PC-9 (cell line): ENCODE results near the gene KCNK4.

Source experiments
- CTCF ChIP-seq: fragments of 200-600 bp; sonication (generic); conservative IDR thresholded peaks from 2 replicates; pipeline ENCODE4 v1.6.1; 2017; ENCODE audit warnings: mixed run types, antibody characterized with exemption, mild to moderate bottlenecking, moderate library complexity
- EZH2 ChIP-seq: fragments of 200-600 bp; sonication (generic); IDR thresholded peaks from 2 replicates; pipeline ENCODE4 v1.8.0; 2017; ENCODE audit warnings: antibody characterized with exemption, low read depth

- TF ChIP-seq CTCF: no peak
- TF ChIP-seq EZH2: no peak
These were observed 43.9 kb downstream of the KCNK4 start for GRCh38 chr11:64334764-64335735.
